Endothelial cell of umbilical vein (primary cell): ENCODE data around the gene AJM1. TPM values are rescaled to one million over a fixed set of nuclear protein-coding genes. Genes with fewer than 3 reads are reported as not detected.

Experiments
- BruUV-seq: library from RNA; stranded (reverse); fragments of 400-500 nt; replicated peaks from 2 replicates; lab custom pipeline; 2021; lab: Mats Ljungman, UMichigan
- CTCF ChIA-PET: fragments of 300-600, 350-600 bp; sonication (Branson Sonifier 250); formaldehyde crosslinking; loops from one replicate; lab custom pipeline; 2021; ENCODE audit warnings: antibody characterized with exemption, inconsistent platforms; lab: Charles Lee
- POLR2A ChIA-PET: fragments of 300-600, 350-600 bp; sonication (Branson Sonifier 250); formaldehyde crosslinking; loops from one replicate; lab custom pipeline; 2021; ENCODE audit warnings: antibody characterized with exemption, inconsistent platforms; lab: Charles Lee
- DNase-seq: peaks from one replicate; pipeline ENCODE4 v3.0.0-alpha.2; 2011; ENCODE audit warnings: low read depth, low spot score
- FAIRE-seq: peaks from 2 replicates; lab custom pipeline; 2011; peaks lifted over from hg19 to GRCh38; lab: Jason Lieb, UNC
- H2AFZ ChIP-seq: 2 replicates; pipeline ENCODE4 v1.6.0; 2012; ENCODE audit warnings: low read depth, low read length, control low read depth, inconsistent platforms
- H3K27ac ChIP-seq: 2 replicates; pipeline ENCODE4 v1.5.1; 2011; ENCODE audit warnings: low read depth, mild to moderate bottlenecking, control low read depth, low read length, moderate library complexity; ENCODE audit not compliant: insufficient read depth
- H3K27me3 ChIP-seq, 2 experiments: 2 replicates each; pipeline versions ENCODE4 v1.6.0 to v1.6.1; 2011; ENCODE audit warnings: low read length in 2 of 2, mixed read lengths in 1 of 2; ENCODE audit not compliant: control insufficient read depth in 2 of 2, insufficient read depth in 2 of 2
- H3K36me3 ChIP-seq, 2 experiments: 2 replicates in 1 of 2; 3 replicates in 1 of 2; pipeline ENCODE4 v1.5.1; 2011; ENCODE audit warnings: low read length in 2 of 2, mild to moderate bottlenecking in 1 of 2, moderate library complexity in 1 of 2; ENCODE audit not compliant: control insufficient read depth in 2 of 2, insufficient read depth in 2 of 2; ENCODE audit errors: extremely low read depth in 1 of 2
- H3K4me1 ChIP-seq: 3 replicates; pipeline ENCODE4 v1.5.1; 2011; ENCODE audit warnings: mild to moderate bottlenecking, low read length; ENCODE audit not compliant: control insufficient read depth, insufficient read depth; ENCODE audit errors: extremely low read depth
- H3K4me2 ChIP-seq: 2 replicates; pipeline ENCODE4 v1.6.1; 2011; ENCODE audit warnings: low read length, control low read depth, mixed read lengths; ENCODE audit not compliant: insufficient read depth
- H3K4me3 ChIP-seq, 3 experiments: fragments of 200-600 bp in 1 of 3; sonication (generic), shearing (Covaris generic) in 1 of 3; replicated peaks in 1 of 3; 2 replicates each; pipeline ENCODE4 v1.5.1; 2011 to 2016; ENCODE audit warnings: control low read depth in 3 of 3, low read length in 3 of 3, mild to moderate bottlenecking in 2 of 3, inconsistent platforms in 1 of 3, low read depth in 1 of 3, moderate library complexity in 1 of 3; ENCODE audit not compliant: insufficient read depth in 1 of 3
- H3K79me2 ChIP-seq: 2 replicates; pipeline ENCODE4 v1.6.0; 2012; ENCODE audit warnings: low read length, inconsistent platforms; ENCODE audit not compliant: control insufficient read depth, insufficient read depth
- H3K9ac ChIP-seq: replicated peaks from 2 replicates; pipeline ENCODE3; 2011; ENCODE audit warnings: low read length, control low read depth; ENCODE audit not compliant: insufficient read depth; ENCODE audit errors: extremely low read depth
- H3K9me1 ChIP-seq: replicated peaks from 3 replicates; pipeline ENCODE4 v1.6.0; 2011; ENCODE audit warnings: mild to moderate bottlenecking, low read length; ENCODE audit not compliant: control insufficient read depth, insufficient read depth; ENCODE audit errors: extremely low read depth
- H3K9me3 ChIP-seq: replicated peaks from 2 replicates; pipeline ENCODE4 v1.5.1; 2012; ENCODE audit warnings: low read length, inconsistent platforms; ENCODE audit not compliant: control insufficient read depth, insufficient read depth
- H4K20me1 ChIP-seq: replicated peaks from 2 replicates; pipeline ENCODE3; 2011; ENCODE audit warnings: mild to moderate bottlenecking, low read length; ENCODE audit not compliant: control insufficient read depth, insufficient read depth; ENCODE audit errors: extremely low read depth
- FOS ChIP-seq: IDR thresholded peaks from 2 replicates; pipeline ENCODE4 v1.6.1; 2011; ENCODE audit warnings: mild to moderate bottlenecking, low read length, moderate library complexity, borderline replicate concordance; ENCODE audit not compliant: insufficient read depth
- GATA2 ChIP-seq: IDR thresholded peaks from 2 replicates; pipeline ENCODE4 v1.7.0; 2011; ENCODE audit warnings: low read depth, mild to moderate bottlenecking, moderate library complexity, mixed read lengths, low read length; ENCODE audit not compliant: insufficient read length, insufficient read depth
- JUN ChIP-seq: IDR thresholded peaks from 2 replicates; pipeline ENCODE4 v1.6.1; 2011; ENCODE audit warnings: borderline replicate concordance, low read depth; ENCODE audit not compliant: insufficient read length, insufficient read depth
- MAX ChIP-seq: IDR thresholded peaks from 2 replicates; pipeline ENCODE4 v1.6.1; 2011; ENCODE audit not compliant: insufficient read depth, insufficient read length
- MYC ChIP-seq: IDR thresholded peaks from one replicate; pipeline ENCODE4 v1.6.1; 2011; ENCODE audit warnings: mild to moderate bottlenecking, low read depth, low read length
- POLR2A ChIP-seq: IDR thresholded peaks from 2 replicates; pipeline ENCODE4 v1.6.1; 2012; ENCODE audit warnings: low read depth, mild to moderate bottlenecking, control low read depth, low read length
- POLR2AphosphoS5 ChIP-seq: IDR thresholded peaks from 2 replicates; pipeline ENCODE4 v1.6.1; 2012; ENCODE audit warnings: low read depth, mild to moderate bottlenecking, control low read depth, low read length, moderate library complexity; ENCODE audit not compliant: insufficient read depth
- dilution Hi-C: fragments of 300-500 bp; cut with MboI; formaldehyde crosslinking; loops from one replicate; pipeline ENCODE4 v1.15.0; 2019; ENCODE audit warnings: low sequenced_read_pairs; ENCODE audit not compliant: extremely low pct_ligation_motif_present
- intact Hi-C: fragments of 100-400 bp; cut with micrococcal nuclease; formaldehyde crosslinking; loops from one replicate; pipeline ENCODE4 v1.10.0; 2022
- microRNA-seq: library from miRNA; unstranded; fragments of <30 nt; microRNA quantifications from one replicate; pipeline ENCODE4 v1.2.0, GENCODE V29; 2021; ENCODE audit warnings: borderline number of aligned reads, borderline replicate concordance
- polyA plus RNA-seq, 4 experiments: library from polyadenylated mRNA; depleted of rRNA in 3 of 4; stranded (reverse) in 3 of 4; unstranded in 1 of 4; fragments of >200 nt; gene quantifications; 2 replicates each; pipeline versions ENCODE4 v1.2.1 to v1.2.3, GENCODE V29; 2011 to 2012; ENCODE audit warnings: missing spikeins in 1 of 4
- small RNA-seq: library from RNA; depleted of rRNA; stranded (forward); fragments of <200 nt; gene quantifications from one replicate; pipeline ENCODE3, GENCODE V24; 2012; ENCODE audit warnings: low replicate concordance, low read depth; ENCODE audit not compliant: insufficient read depth, insufficient read length
- total RNA-seq: library from RNA; stranded (reverse); gene quantifications from 2 replicates; pipeline ENCODE4 v1.2.3, GENCODE V29; 2021

AJM1 gene
- total and polyA plus RNA-seq, 2 donors (not counting 3 experiments of a cell fraction or from before 2014, with no cell fraction given) = 0.30 to 1.3 TPM

DNA sequence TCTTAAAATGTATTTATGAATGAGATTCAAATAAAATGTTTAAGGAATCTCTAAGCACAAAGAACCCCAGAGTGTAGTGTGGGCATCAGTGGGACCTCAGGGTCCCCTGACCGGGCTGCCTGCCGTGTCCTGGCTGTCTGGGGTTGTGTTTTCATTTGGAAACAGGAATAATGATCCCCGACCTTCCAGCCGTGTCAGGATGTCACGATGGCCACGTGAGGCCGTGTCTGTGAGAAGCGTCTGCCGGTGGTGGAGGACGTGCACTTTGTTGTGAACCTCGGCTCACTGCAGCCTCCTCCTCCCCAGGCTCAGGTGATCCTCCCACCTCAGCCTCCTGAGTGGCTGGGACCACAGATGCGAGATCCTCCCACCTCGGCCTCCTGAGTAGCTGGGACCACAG is 48.4 kb downstream of the AJM1 start:
- H3K4me3 ChIP-seq = no peak overlapping the region
- dilution Hi-C loops = no loop called here

More for the DNA sequence above, 48.4 kb downstream of the AJM1 start:
- Histone ChIP-seq H4K20me1 (no peaks in the 10 kb centered on the region), H3K4me2 (no peak overlapping the region), H3K9me3 (no peaks in the 10 kb centered on the region), H3K79me2 (peaks cover 74% of the 10 kb centered on the region), H3K27me3 (no peaks in the 10 kb centered on the region), H3K27ac (no peak overlapping the region), H3K9ac (no peak overlapping the region), H3K9me1 (no peaks in the 10 kb centered on the region), H3K4me1 (peaks cover 7% of the 10 kb centered on the region), H3K36me3 (peaks cover 0 to 2% of the 10 kb centered on the region in 2 experiments), H2AFZ (no peak overlapping the region)
- POLR2A ChIA-PET = no interaction called here
- intact Hi-C loops = no loop called here
- BruUV-seq = no TSS peak
- CTCF ChIA-PET = no interaction called here
- TF ChIP-seq MYC = no peak
- no peak for TF ChIP-seq GATA2
- TF ChIP-seq POLR2A = no peak
- no peak for TF ChIP-seq FOS
- no peak for TF ChIP-seq MAX
- no peak for TF ChIP-seq JUN
- no peak for TF ChIP-seq POLR2AphosphoS5
- DNase-seq = no peak
- FAIRE-seq = no peak

Small RNAs within 50 kb of the gene (microRNA-seq; reads per million reads assigned to microRNA genes)
- not detected for gene MIR4292
- 1.2 reads per million for gene MIR4479

Small RNAs within 50 kb of the gene (small RNA-seq; reads per million reads assigned to genes)
- gene AL355987.2 (not detected), gene MIR4292 (not detected), gene MIR4479 (not detected)

Other genes starting within 250 kb of the AJM1 start
- gene EGFL7, start 179.6 kb upstream of the AJM1 start, total RNA-seq = 1,042 and 1,043 TPM in 2 replicates
- gene EGFL7, start 179.6 kb upstream of the AJM1 start, polyA plus RNA-seq = 1,377 and 1,605 TPM in 2 replicates
- 43.0 and 45.5 TPM in 2 replicates for gene AGPAT2, start 155.0 kb upstream of the AJM1 start, total RNA-seq
- 55.3 and 72.1 TPM in 2 replicates for gene AGPAT2, start 155.0 kb upstream of the AJM1 start, polyA plus RNA-seq
- gene DIPK1B, start 129.9 kb upstream of the AJM1 start, total RNA-seq = 242 and 253 TPM in 2 replicates
- gene DIPK1B, start 129.9 kb upstream of the AJM1 start, polyA plus RNA-seq = 441 and 642 TPM in 2 replicates
- gene LCN10, start 99.5 kb upstream of the AJM1 start, total RNA-seq = not detected in 2 replicates
- not detected in 2 replicates for gene LCN10, start 99.5 kb upstream of the AJM1 start, polyA plus RNA-seq
- gene LCN6, start 94.0 kb upstream of the AJM1 start, total RNA-seq = not detected in 2 replicates
- 0.17 TPM in 1 of 2 replicates, not detected in the other for gene LCN6, start 94.0 kb upstream of the AJM1 start, polyA plus RNA-seq
- gene LCN8, start 84.2 kb upstream of the AJM1 start, total RNA-seq = not detected in 2 replicates
- not detected in 2 replicates for gene LCN8, start 84.2 kb upstream of the AJM1 start, polyA plus RNA-seq
- not detected in 2 replicates for gene LCN15, start 78.0 kb upstream of the AJM1 start, total RNA-seq
- not detected in 2 replicates for gene LCN15, start 78.0 kb upstream of the AJM1 start, polyA plus RNA-seq
- gene TMEM141, start 51.1 kb upstream of the AJM1 start, total RNA-seq = 43.2 and 44.9 TPM in 2 replicates
- 129 and 146 TPM in 2 replicates for gene TMEM141, start 51.1 kb upstream of the AJM1 start, polyA plus RNA-seq
- gene CCDC183, start 46.1 kb upstream of the AJM1 start, total RNA-seq = 0.37 TPM in 1 of 2 replicates, not detected in the other
- 0.50 and 0.60 TPM in 2 replicates for gene CCDC183, start 46.1 kb upstream of the AJM1 start, polyA plus RNA-seq
- gene RABL6, start 34.5 kb upstream of the AJM1 start, total RNA-seq = 112 TPM in 2 replicates
- gene RABL6, start 34.5 kb upstream of the AJM1 start, polyA plus RNA-seq = 60.8 and 61.3 TPM in 2 replicates
- 139 and 165 TPM in 2 replicates for gene PHPT1, start 6.9 kb downstream of the AJM1 start, total RNA-seq
- 319 and 376 TPM in 2 replicates for gene PHPT1, start 6.9 kb downstream of the AJM1 start, polyA plus RNA-seq
- gene MAMDC4, start 9.9 kb downstream of the AJM1 start, total RNA-seq = 7.2 and 7.7 TPM in 2 replicates
- 3.6 and 4.7 TPM in 2 replicates for gene MAMDC4, start 9.9 kb downstream of the AJM1 start, polyA plus RNA-seq
- 356 and 388 TPM in 2 replicates for gene EDF1, start 23.8 kb downstream of the AJM1 start, total RNA-seq
- gene EDF1, start 23.8 kb downstream of the AJM1 start, polyA plus RNA-seq = 411 and 478 TPM in 2 replicates
- gene TRAF2, start 44.0 kb downstream of the AJM1 start, total RNA-seq = 21.5 and 23.1 TPM in 2 replicates
- gene TRAF2, start 44.0 kb downstream of the AJM1 start, polyA plus RNA-seq = 10.3 and 10.9 TPM in 2 replicates
- gene FBXW5, start 102.3 kb downstream of the AJM1 start, total RNA-seq = 95.6 and 97.3 TPM in 2 replicates
- gene FBXW5, start 102.3 kb downstream of the AJM1 start, polyA plus RNA-seq = 151 and 209 TPM in 2 replicates
- 1.4 and 1.9 TPM in 2 replicates for gene C8G, start 102.8 kb downstream of the AJM1 start, total RNA-seq
- 0.47 and 0.70 TPM in 2 replicates for gene C8G, start 102.8 kb downstream of the AJM1 start, polyA plus RNA-seq
- 0.35 TPM in 1 of 2 replicates, not detected in the other for gene LCN12, start 109.8 kb downstream of the AJM1 start, total RNA-seq
- gene LCN12, start 109.8 kb downstream of the AJM1 start, polyA plus RNA-seq = 0.52 and 0.62 TPM in 2 replicates
- gene PTGDS, start 135.0 kb downstream of the AJM1 start, total RNA-seq = not detected in 2 replicates
- not detected in 2 replicates for gene PTGDS, start 135.0 kb downstream of the AJM1 start, polyA plus RNA-seq
- gene LCNL1, start 140.5 kb downstream of the AJM1 start, total RNA-seq = not detected in 2 replicates
- gene LCNL1, start 140.5 kb downstream of the AJM1 start, polyA plus RNA-seq = not detected in 2 replicates
- gene PAXX, start 149.9 kb downstream of the AJM1 start, total RNA-seq = 35.0 and 38.7 TPM in 2 replicates
- 34.0 and 49.9 TPM in 2 replicates for gene PAXX, start 149.9 kb downstream of the AJM1 start, polyA plus RNA-seq
- gene CLIC3, start 154.1 kb downstream of the AJM1 start, total RNA-seq = not detected in 2 replicates
- gene CLIC3, start 154.1 kb downstream of the AJM1 start, polyA plus RNA-seq = 2.3 and 4.1 TPM in 2 replicates
- gene ABCA2, start 185.8 kb downstream of the AJM1 start, total RNA-seq = 20.0 and 23.4 TPM in 2 replicates
- 29.1 and 41.2 TPM in 2 replicates for gene ABCA2, start 185.8 kb downstream of the AJM1 start, polyA plus RNA-seq
- not detected in 2 replicates for gene FUT7, start 189.6 kb downstream of the AJM1 start, total RNA-seq
- gene FUT7, start 189.6 kb downstream of the AJM1 start, polyA plus RNA-seq = not detected in 2 replicates
- 157 and 181 TPM in 2 replicates for gene NPDC1, start 203.7 kb downstream of the AJM1 start, total RNA-seq
- gene NPDC1, start 203.7 kb downstream of the AJM1 start, polyA plus RNA-seq = 115 and 144 TPM in 2 replicates
- gene ENTPD2, start 211.6 kb downstream of the AJM1 start, total RNA-seq = not detected in 2 replicates
- 0.03 TPM in 1 of 2 replicates, not detected in the other for gene ENTPD2, start 211.6 kb downstream of the AJM1 start, polyA plus RNA-seq
- 24.3 and 27.8 TPM in 2 replicates for gene SAPCD2, start 228.1 kb downstream of the AJM1 start, total RNA-seq
- 11.5 and 13.2 TPM in 2 replicates for gene SAPCD2, start 228.1 kb downstream of the AJM1 start, polyA plus RNA-seq
- gene UAP1L1, start 235.0 kb downstream of the AJM1 start, total RNA-seq = 38.1 and 41.7 TPM in 2 replicates
- gene UAP1L1, start 235.0 kb downstream of the AJM1 start, polyA plus RNA-seq = 26.0 and 31.0 TPM in 2 replicates
- 67.7 and 75.3 TPM in 2 replicates for gene MAN1B1, start 244.5 kb downstream of the AJM1 start, total RNA-seq
- gene MAN1B1, start 244.5 kb downstream of the AJM1 start, polyA plus RNA-seq = 81.0 and 83.3 TPM in 2 replicates